ENCODE data around the gene TBC1D8. TPM values are rescaled to one million over a fixed set of nuclear protein-coding genes. Genes with fewer than 3 reads are reported as not detected.
A peak's percentile ranks its signal among the peaks of the same experiment; 100 is the strongest.

The TBC1D8 gene
- total RNA-seq, 1 donor from 2014 or later: 45.0 TPM

- peaks cover 14% of the 10 kb centered on the region for H3K4me1 ChIP-seq
- peaks cover 95% of the 10 kb centered on the region for H3K36me3 ChIP-seq
- H3K4me3 ChIP-seq: no peak overlapping the region
- no peaks in the 10 kb centered on the region for H3K27me3 ChIP-seq (ENCODE audit: low read depth)
- intact Hi-C loops (cut with micrococcal nuclease): no loop called here
- TF ChIP-seq, protein P1, sequence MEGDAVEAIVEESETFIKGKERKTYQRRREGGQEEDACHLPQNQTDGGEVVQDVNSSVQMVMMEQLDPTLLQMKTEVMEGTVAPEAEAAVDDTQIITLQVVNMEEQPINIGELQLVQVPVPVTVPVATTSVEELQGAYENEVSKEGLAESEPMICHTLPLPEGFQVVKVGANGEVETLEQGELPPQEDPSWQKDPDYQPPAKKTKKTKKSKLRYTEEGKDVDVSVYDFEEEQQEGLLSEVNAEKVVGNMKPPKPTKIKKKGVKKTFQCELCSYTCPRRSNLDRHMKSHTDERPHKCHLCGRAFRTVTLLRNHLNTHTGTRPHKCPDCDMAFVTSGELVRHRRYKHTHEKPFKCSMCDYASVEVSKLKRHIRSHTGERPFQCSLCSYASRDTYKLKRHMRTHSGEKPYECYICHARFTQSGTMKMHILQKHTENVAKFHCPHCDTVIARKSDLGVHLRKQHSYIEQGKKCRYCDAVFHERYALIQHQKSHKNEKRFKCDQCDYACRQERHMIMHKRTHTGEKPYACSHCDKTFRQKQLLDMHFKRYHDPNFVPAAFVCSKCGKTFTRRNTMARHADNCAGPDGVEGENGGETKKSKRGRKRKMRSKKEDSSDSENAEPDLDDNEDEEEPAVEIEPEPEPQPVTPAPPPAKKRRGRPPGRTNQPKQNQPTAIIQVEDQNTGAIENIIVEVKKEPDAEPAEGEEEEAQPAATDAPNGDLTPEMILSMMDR (IDR thresholded peaks at IDR 0.05; ENCODE audit: borderline replicate concordance): no peak
- peak overlapping the region; percentile 66 for H3K27ac ChIP-seq (replicated peaks)
- H3K9me3 ChIP-seq (replicated peaks): no peaks in the 10 kb centered on the region
- DNase-seq: no peak
Measured at GRCh38 chr2:101032084-101032776, 119.0 kb downstream of the TBC1D8 start.

- no peaks in the 10 kb centered on the region for H3K9me3 ChIP-seq (replicated peaks)
- TF ChIP-seq, protein P1 (IDR thresholded peaks at IDR 0.05; ENCODE audit: borderline replicate concordance): peak; percentile 46
- H3K27me3 ChIP-seq (ENCODE audit: low read depth): no peaks in the 10 kb centered on the region
- no peak overlapping the region for H3K4me3 ChIP-seq
- DNase-seq: no peak
- H3K4me1 ChIP-seq: peaks cover 14% of the 10 kb centered on the region
- intact Hi-C loops (cut with micrococcal nuclease): no loop called here
- peak overlapping the region; percentile 66 for H3K27ac ChIP-seq (replicated peaks)
- H3K36me3 ChIP-seq: peaks cover 95% of the 10 kb centered on the region
Measured at GRCh38 chr2:101030866-101031554, 120.2 kb downstream of the TBC1D8 start.

GRCh38 chr2:101027852-101028251, 123.3 kb downstream of the TBC1D8 start:
- H3K9me3 ChIP-seq (replicated peaks): no peaks in the 10 kb centered on the region
- H3K4me3 ChIP-seq: no peak overlapping the region
- TF ChIP-seq, protein P1 (IDR thresholded peaks at IDR 0.05; ENCODE audit: borderline replicate concordance): no peak
- intact Hi-C loops (cut with micrococcal nuclease): no loop called here
- no peaks in the 10 kb centered on the region for H3K27me3 ChIP-seq (ENCODE audit: low read depth)
- no peak overlapping the region for H3K27ac ChIP-seq (replicated peaks)
- H3K36me3 ChIP-seq: peaks cover 92% of the 10 kb centered on the region
- peaks cover 14% of the 10 kb centered on the region for H3K4me1 ChIP-seq
- DNase-seq: no peak

DNA sequence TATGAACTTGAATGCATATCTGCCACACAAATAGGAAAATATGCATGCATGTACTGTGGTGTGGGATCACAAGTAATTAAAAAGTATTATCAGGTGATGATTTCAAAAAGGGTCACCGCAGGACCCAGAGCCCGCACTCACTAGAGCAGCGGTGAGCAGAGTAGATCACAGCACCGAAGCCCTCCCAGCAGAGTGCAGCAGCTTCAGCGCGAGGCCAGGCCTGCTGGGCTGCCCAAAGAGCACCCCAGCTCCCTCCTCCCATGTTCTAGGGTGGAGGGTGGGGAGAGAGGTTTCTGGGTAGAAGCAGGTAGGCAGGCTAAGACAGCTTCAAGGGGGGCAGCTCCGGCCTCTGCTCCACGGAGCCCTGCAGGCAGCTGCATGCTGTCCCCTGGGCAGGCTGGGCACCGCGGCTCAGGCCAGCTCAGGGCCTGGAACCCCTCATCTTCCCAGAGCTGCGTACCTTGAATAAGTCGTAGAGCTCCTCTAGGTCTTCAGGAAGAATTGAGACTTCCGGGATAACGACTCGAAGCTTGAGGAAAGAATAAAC, 124.2 kb downstream of the TBC1D8 start:
- Histone ChIP-seq H3K27ac (replicated peaks) (no peak overlapping the region), H3K27me3 (ENCODE audit: low read depth) (no peaks in the 10 kb centered on the region), H3K4me3 (no peak overlapping the region), H3K9me3 (replicated peaks) (no peaks in the 10 kb centered on the region), H3K36me3 (peaks cover 87% of the 10 kb centered on the region), H3K4me1 (peaks cover 14% of the 10 kb centered on the region)
- TF ChIP-seq, protein P1 (IDR thresholded peaks at IDR 0.05; ENCODE audit: borderline replicate concordance): no peak
- no peak for DNase-seq
- intact Hi-C loops (cut with micrococcal nuclease): no loop called here

- no peak overlapping the region for H3K27ac ChIP-seq (replicated peaks)
- H3K27me3 ChIP-seq (ENCODE audit: low read depth): no peaks in the 10 kb centered on the region
- no peak for DNase-seq
- no peak overlapping the region for H3K4me3 ChIP-seq
- H3K36me3 ChIP-seq: peaks cover 90% of the 10 kb centered on the region
- H3K4me1 ChIP-seq: peaks cover 7% of the 10 kb centered on the region
- intact Hi-C loops (cut with micrococcal nuclease): no loop called here
- TF ChIP-seq, protein P1 (IDR thresholded peaks at IDR 0.05; ENCODE audit: borderline replicate concordance): no peak
- no peaks in the 10 kb centered on the region for H3K9me3 ChIP-seq (replicated peaks)
Measured at GRCh38 chr2:101026253-101026701, 124.9 kb downstream of the TBC1D8 start.
